ENCODE results near the gene IGSF9. TPM values are rescaled to one million over a fixed set of nuclear protein-coding genes. Genes with fewer than 3 reads are reported as not detected.

Gene IGSF9
- total and polyA plus RNA-seq, 10 of the 15 experiments (the other 5 are each of a cell fraction or from before 2014, with no cell fraction given) = 0.04 to 0.07 TPM; not detected in 8

DNA sequence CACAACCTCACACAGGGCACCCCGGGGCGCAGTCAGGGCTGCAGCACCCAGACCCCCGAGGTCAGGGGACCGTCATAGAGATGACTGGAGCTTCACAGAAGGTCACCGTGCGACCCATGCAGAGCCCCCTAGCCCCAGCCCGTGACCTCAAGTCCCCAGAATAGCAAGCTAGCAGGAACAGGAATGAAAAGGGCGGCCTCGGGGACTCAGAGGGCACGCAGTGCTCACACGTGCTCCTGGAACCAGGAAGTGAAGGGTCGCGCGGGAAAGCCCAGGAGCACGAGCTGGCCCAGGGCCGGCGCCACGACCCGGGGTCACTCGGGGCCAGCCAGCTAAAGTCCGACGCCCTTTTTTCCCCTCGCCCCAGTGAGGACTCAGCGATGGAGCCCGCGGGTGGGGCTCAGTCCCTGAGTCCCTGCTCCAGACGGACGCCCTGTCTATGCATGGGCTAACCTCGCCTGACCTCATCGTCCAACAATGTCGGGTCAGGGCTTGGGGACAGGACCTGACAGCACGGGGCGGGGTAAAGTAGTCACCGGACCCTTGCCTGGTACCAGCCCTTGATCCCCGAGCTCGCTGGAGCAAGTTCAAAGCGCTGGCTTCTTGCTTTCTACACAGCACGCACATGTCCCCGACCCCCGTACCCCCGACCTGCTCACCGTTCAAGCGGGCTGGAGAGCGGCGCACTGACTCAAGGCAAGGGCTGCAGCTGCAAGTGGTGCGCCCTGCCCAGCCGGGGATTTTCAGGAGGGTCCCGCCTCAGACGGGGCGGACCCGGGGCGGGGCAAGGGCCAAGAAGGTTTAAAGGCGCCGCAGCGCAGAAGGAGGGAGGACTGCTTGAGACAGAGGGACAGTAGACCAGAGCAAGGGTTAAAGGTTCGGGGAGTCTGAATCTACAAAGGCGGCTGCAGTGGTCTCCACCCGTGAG is 20.4 kb downstream of the IGSF9 start, which contains the start of gene TAGLN2:
Gene TAGLN2, minus strand, starts transcription at position 717 of the 928 bp plus-strand sequence. CDS start 4,998 bp downstream, outside the sequence.
- Histone ChIP-seq H3K79me2 (ENCODE audit: control insufficient read depth, insufficient read depth, low read length) (peaks cover 53% of the 10 kb centered on the region), H3K4me2 (ENCODE audit: control insufficient read depth, insufficient read depth) (peak within 1 kb of the TSS; percentile 75), H3K9me3 (replicated peaks; ENCODE audit: control insufficient read depth, insufficient read depth, low read length) (no peaks in the 10 kb centered on the region), H3K36me3 (ENCODE audit: control insufficient read depth in 2 of 2, insufficient read depth in 2 of 2, low read length in 1 of 2) (peaks cover 0 to 5% of the 10 kb centered on the region in 2 experiments; a peak in 3 of 4 replicates), H3K4me1 (ENCODE audit: control insufficient read depth, insufficient read depth, low read length) (peaks cover 32% of the 10 kb centered on the region), H3K4me3 (peak within 1 kb of the TSS; percentile 82), H3K9ac (ENCODE audit: control insufficient read depth, insufficient read depth, low read length) (peak within 1 kb of the TSS; percentile 84), H3K27ac (ENCODE audit: control insufficient read depth, insufficient read depth) (peak within 1 kb of the TSS; percentile 82), H3K27me3 (replicated peaks in 1 of 2; ENCODE audit: control insufficient read depth in 2 of 2, insufficient read depth in 2 of 2, low read length in 1 of 2) (no peaks in the 10 kb centered on the region), H4K20me1 (ENCODE audit: control insufficient read depth, insufficient read depth) (no peaks in the 10 kb centered on the region), H2AFZ (ENCODE audit: control insufficient read depth, low read depth, low read length) (peak within 1 kb of the TSS; percentile 82)
- DNase-seq (ENCODE audit: low read depth, low spot score) (peak; percentile 60), ATAC-seq (peak; percentile 73), FAIRE-seq (peak; percentile 93)
- whole genome bisulfite sequencing (ENCODE audit: insufficient coverage, insufficient replicate concordance, low lambda C conversion rate, missing lambda C conversion rate) = under 1% methylated on average over 58 of the region's 58 CpGs
- intact Hi-C loops (cut with micrococcal nuclease; ENCODE audit: unreplicated experiment) = loop anchor here (10.0 kb wide), 1 partner anchor 850 kb away; the partner anchor contains the start of gene AIM2
- ChIA-PET SMC1A (ENCODE audit: uncharacterized antibody, unreplicated experiment) (interaction anchor here (0.7 to 8.1 kb wide), 9 partner anchors 8 to 338 kb away, joined by 3 to 83 read pairs (median 4); partner anchors contain the start of gene DCAF8), RAD21 (ENCODE audit: unreplicated experiment) (interaction anchor here (1.3 to 7.5 kb wide), 5 partner anchors 34 to 848 kb away, joined by 3 to 94 read pairs (median 4); partner anchors contain the start of gene AIM2), POLR2A (interaction anchor here (0.7 to 5.2 kb wide), 6 partner anchors 9 to 279 kb away, joined by 3 to 25 read pairs (median 6); no protein-coding TSS in a partner anchor), CTCF (interaction anchor here (0.6 to 22.4 kb wide), 9 partner anchors 11 to 366 kb away, joined by 3 to 422 read pairs (median 5); no protein-coding TSS in a partner anchor)
- BruUV-seq (replicated peaks) = TSS peak; percentile 65
- in situ Hi-C loops (cut with MboI) = no loop called here
- TF ChIP-seq IKZF2 (IDR thresholded peaks at IDR 0.05) (peak; percentile 24 to 30; a peak in 3 of 4 replicates), ZNF687 (IDR thresholded peaks at IDR 0.05) (peak; percentile 54), SP1 (IDR thresholded peaks at IDR 0.05; ENCODE audit: low read depth, low read length) (peak; percentile 85), PBX3 (IDR thresholded peaks at IDR 0.05; ENCODE audit: insufficient replicate concordance, low read depth, low read length) (peak; percentile 51), EGR1 (IDR thresholded peaks at IDR 0.05; ENCODE audit: borderline replicate concordance in 1 of 2, low read depth in 2 of 2, low read length in 2 of 2) (peak in 1 of 2 experiments; percentile 40; a peak in 1 of 3 replicates), MAX (IDR thresholded peaks at IDR 0.05; ENCODE audit: low read depth, low read length) (peak; percentile 80), ZNF207 (IDR thresholded peaks at IDR 0.05; ENCODE audit: borderline replicate concordance) (0 out of 2 replicates have a peak, but pooled peaks have one; percentile 34), POLR2AphosphoS5 (IDR thresholded peaks at IDR 0.05; ENCODE audit: low read length) (peak; percentile 98), DPF2 (IDR thresholded peaks at IDR 0.05) (peak; percentile 42; the same call in 1 of the 2 replicates)
- TF ChIP-seq, protein P1, sequence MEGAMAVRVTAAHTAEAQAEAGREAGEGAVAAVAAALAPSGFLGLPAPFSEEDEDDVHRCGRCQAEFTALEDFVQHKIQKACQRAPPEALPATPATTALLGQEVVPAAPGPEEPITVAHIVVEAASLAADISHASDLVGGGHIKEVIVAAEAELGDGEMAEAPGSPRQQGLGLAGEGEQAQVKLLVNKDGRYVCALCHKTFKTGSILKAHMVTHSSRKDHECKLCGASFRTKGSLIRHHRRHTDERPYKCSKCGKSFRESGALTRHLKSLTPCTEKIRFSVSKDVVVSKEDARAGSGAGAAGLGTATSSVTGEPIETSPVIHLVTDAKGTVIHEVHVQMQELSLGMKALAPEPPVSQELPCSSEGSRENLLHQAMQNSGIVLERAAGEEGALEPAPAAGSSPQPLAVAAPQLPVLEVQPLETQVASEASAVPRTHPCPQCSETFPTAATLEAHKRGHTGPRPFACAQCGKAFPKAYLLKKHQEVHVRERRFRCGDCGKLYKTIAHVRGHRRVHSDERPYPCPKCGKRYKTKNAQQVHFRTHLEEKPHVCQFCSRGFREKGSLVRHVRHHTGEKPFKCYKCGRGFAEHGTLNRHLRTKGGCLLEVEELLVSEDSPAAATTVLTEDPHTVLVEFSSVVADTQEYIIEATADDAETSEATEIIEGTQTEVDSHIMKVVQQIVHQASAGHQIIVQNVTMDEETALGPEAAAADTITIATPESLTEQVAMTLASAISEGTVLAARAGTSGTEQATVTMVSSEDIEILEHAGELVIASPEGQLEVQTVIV (IDR thresholded peaks at IDR 0.05; ENCODE audit: borderline replicate concordance, partially characterized antibody) = peak; percentile 60
